ENCODE measurements around the gene PIGZ.

Gene PIGZ

DNA sequence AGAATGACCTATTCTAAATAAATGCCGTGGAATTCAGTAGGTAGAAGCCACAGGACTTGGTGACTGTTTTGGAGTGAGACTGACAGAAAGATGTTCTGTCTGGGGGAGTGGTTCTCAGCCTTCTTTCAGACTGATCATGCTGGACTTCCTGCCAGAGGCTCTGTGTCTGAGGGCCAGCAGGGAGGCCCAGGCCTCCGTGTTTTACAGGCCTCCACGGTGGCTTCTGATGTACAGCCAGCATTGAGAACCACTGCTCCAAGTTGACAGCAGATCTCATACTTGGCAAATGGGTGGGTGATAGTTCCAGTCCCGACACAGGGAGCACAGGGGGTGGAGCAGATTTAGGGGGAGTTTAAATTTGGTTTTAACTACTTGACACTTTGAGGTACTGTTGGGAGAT is 6.7 kb upstream of the PIGZ start:
- no peak overlapping the region for H3K4me3 ChIP-seq (ENCODE audit: low read depth, low read length)
- TF ChIP-seq, protein P1, sequence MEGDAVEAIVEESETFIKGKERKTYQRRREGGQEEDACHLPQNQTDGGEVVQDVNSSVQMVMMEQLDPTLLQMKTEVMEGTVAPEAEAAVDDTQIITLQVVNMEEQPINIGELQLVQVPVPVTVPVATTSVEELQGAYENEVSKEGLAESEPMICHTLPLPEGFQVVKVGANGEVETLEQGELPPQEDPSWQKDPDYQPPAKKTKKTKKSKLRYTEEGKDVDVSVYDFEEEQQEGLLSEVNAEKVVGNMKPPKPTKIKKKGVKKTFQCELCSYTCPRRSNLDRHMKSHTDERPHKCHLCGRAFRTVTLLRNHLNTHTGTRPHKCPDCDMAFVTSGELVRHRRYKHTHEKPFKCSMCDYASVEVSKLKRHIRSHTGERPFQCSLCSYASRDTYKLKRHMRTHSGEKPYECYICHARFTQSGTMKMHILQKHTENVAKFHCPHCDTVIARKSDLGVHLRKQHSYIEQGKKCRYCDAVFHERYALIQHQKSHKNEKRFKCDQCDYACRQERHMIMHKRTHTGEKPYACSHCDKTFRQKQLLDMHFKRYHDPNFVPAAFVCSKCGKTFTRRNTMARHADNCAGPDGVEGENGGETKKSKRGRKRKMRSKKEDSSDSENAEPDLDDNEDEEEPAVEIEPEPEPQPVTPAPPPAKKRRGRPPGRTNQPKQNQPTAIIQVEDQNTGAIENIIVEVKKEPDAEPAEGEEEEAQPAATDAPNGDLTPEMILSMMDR (IDR thresholded peaks at IDR 0.05; ENCODE audit: low read depth, low read length) = no peak

GRCh38 chr3:196974661-196975060 is 6.0 kb upstream of the PIGZ start:
- TF ChIP-seq, protein P1 (IDR thresholded peaks at IDR 0.05; ENCODE audit: low read depth, low read length) = no peak
- no peak overlapping the region for H3K4me3 ChIP-seq (ENCODE audit: low read depth, low read length)

- H3K4me3 ChIP-seq (ENCODE audit: low read depth, low read length) = no peak overlapping the region
- TF ChIP-seq, protein P1 (IDR thresholded peaks at IDR 0.05; ENCODE audit: low read depth, low read length) = no peak
Measured at GRCh38 chr3:196971094-196971698, 2.6 kb upstream of the PIGZ start.

DNA sequence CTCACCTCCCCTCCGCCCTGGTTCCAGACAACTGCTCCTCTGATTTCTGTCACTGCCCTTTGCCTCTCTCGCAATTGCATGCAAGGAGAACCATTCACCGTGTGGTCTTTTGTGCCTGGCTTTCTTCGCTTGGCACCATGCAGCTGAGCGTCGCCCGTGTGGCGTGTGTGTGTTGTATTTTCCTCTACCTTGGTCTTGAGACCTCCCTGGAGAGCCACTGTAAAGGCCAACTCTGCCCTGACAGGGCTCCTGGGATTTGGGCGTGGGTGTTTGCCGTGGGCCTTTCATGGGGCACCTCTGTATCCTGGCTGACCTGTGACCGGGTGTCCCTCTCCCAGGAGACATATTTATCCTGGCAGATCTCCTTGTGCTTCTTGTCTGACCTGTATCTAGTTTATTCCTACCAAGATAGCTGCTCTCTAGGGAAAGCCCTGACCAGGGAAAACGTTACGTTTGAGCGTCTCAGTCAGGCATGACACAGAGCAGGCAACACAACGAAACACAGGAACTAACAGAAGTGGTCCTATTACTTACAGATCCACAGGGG is 2.0 kb upstream of the PIGZ start:
- no peak overlapping the region for H3K4me3 ChIP-seq (ENCODE audit: low read depth, low read length)
- TF ChIP-seq, protein P1 (IDR thresholded peaks at IDR 0.05; ENCODE audit: low read depth, low read length) = no peak

- TF ChIP-seq, protein P1 (IDR thresholded peaks at IDR 0.05; ENCODE audit: low read depth, low read length) = peak; percentile 23; the same call in 1 of the 2 replicates
Measured at GRCh38 chr3:196969660-196970546, 1.3 kb upstream of the PIGZ start.

DNA sequence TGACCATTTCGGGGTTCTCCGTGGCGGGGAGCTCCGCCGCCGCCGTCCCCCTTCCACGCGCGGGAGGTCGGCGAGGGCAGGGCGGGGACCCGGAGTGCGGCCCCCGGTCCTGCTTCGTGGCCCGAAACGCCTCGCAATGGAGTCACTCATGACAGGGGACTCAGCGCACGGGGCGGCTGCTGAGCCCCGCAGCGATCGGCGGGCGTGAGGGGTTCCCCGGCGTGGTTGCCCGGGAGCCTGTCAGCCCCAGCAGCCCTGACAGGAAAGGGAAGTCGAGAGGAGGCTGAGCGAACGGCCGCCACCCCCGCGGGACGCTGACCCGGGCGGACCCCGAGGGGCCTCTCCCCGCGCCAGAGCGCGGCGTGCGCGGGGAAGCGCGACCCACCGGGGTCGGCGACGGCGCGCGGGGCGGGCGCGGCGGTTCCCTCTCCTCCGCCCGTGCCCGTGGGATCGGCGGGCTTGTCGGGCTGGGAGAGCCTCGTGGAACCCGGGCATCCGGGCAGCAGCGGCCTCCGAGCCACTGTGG is 564 bp upstream of the PIGZ start:
- H3K4me3 ChIP-seq (ENCODE audit: low read depth, low read length) = peak overlapping the region; percentile 54
- TF ChIP-seq, protein P1 (IDR thresholded peaks at IDR 0.05; ENCODE audit: low read depth, low read length) = no peak

More at GRCh38 chr3:196969660-196970546, 1.3 kb upstream of the PIGZ start:
- peak overlapping the region; percentile 54 for H3K4me3 ChIP-seq (ENCODE audit: low read depth, low read length)

Data from WI38 (cell line).